K562 (cell line): Measurements from ENCODE around the gene CES1. TPM values are rescaled to one million over a fixed set of nuclear protein-coding genes. Genes with fewer than 3 reads are reported as not detected.

Experiments used
- ATAC-seq: fragments of 200-7000 bp; cut with Tn5 transposase; 3 replicates; pipeline ENCODE4 v1.9.1; 2020; ENCODE audit warnings: moderate library complexity
- BruUV-seq: library from RNA; stranded (reverse); fragments of 400-500 nt; replicated peaks from 2 replicates; lab custom pipeline; 2021; lab: Mats Ljungman, UMichigan
- CTCF ChIA-PET: fragments of 300-600 bp; formaldehyde crosslinking; extraction: SDS; loops from one replicate; lab custom pipeline; 2021; ENCODE audit warnings: low intra/inter-chr PET ratio; lab: Yijun Ruan, JAX
- POLR2A ChIA-PET: fragments of 300-600, 350-650 bp; sonication (Branson Sonifier 250); formaldehyde crosslinking; extraction: SDS; loops from one replicate; lab custom pipeline; 2021; ENCODE audit warnings: antibody characterized with exemption, inconsistent platforms; lab: Yijun Ruan, JAX
- DNase-seq, 4 experiments: peaks; one replicate each; pipeline versions ENCODE4 v3.0.0 to v3.0.0-alpha.2; 2011 to 2018; ENCODE audit warnings: low spot score in 3 of 4, mixed read lengths in 3 of 4; ENCODE audit errors: extremely low read depth in 1 of 4
- FAIRE-seq: peaks from 2 replicates; lab custom pipeline; 2011; peaks lifted over from hg19 to GRCh38; lab: Jason Lieb, UNC
- H2AFZ ChIP-seq: 2 replicates; pipeline ENCODE4 v1.6.0; 2011; ENCODE audit warnings: low read depth, low read length, control low read depth, inconsistent platforms
- H3K27ac ChIP-seq: fragments of 200-600 bp; 3 replicates; pipeline ENCODE4 v1.8.0; 2011; ENCODE audit warnings: low read depth, mild to moderate bottlenecking, control low read depth, inconsistent platforms, low read length, moderate library complexity, mixed read lengths; ENCODE audit errors: extremely low read depth
- H3K27me3 ChIP-seq, 2 experiments: fragments of 300-600 bp in 1 of 2; 2 replicates in 1 of 2; 3 replicates in 1 of 2; pipeline versions ENCODE4 v1.6.0 to v1.8.0; 2011; ENCODE audit warnings: inconsistent platforms in 2 of 2, low read length in 2 of 2, mild to moderate bottlenecking in 1 of 2, mixed read lengths in 1 of 2, moderate library complexity in 1 of 2; ENCODE audit not compliant: control insufficient read depth in 2 of 2, insufficient read depth in 2 of 2
- H3K36me3 ChIP-seq: fragments of 300-600 bp; 3 replicates; pipeline ENCODE4 v1.8.0; 2011; ENCODE audit warnings: mild to moderate bottlenecking, low read length, inconsistent platforms; ENCODE audit not compliant: control insufficient read depth, insufficient read depth
- H3K4me1 ChIP-seq, 2 experiments: fragments of 200-600 bp in 1 of 2; replicated peaks in 1 of 2; 2 replicates in 1 of 2; 3 replicates in 1 of 2; pipeline versions ENCODE4 v1.5.1 to v1.8.0; 2011; ENCODE audit warnings: inconsistent platforms in 2 of 2, low read length in 2 of 2, mild to moderate bottlenecking in 1 of 2, mixed read lengths in 1 of 2, moderate library complexity in 1 of 2; ENCODE audit not compliant: control insufficient read depth in 2 of 2, insufficient read depth in 2 of 2
- H3K4me2 ChIP-seq: 2 replicates; pipeline ENCODE4 v1.6.1; 2011; ENCODE audit warnings: low read length, control low read depth, inconsistent platforms, mixed read lengths; ENCODE audit not compliant: insufficient read depth
- H3K4me3 ChIP-seq: fragments of 200-600 bp; sonication (generic), shearing (Covaris generic); 2 replicates; pipeline ENCODE4 v1.5.1; 2016; ENCODE audit warnings: control low read depth, inconsistent platforms
- H3K79me2 ChIP-seq: fragments of 200-600 bp; 3 replicates; pipeline ENCODE4 v1.8.0; 2011; ENCODE audit warnings: low read length, inconsistent platforms; ENCODE audit not compliant: control insufficient read depth, insufficient read depth
- H3K9ac ChIP-seq, 2 experiments: 2 replicates each; pipeline versions ENCODE4 v1.6.0 to v1.6.1; 2011; ENCODE audit warnings: low read depth in 2 of 2, low read length in 2 of 2, control low read depth in 1 of 2, inconsistent platforms in 1 of 2, mild to moderate bottlenecking in 1 of 2, mixed read lengths in 1 of 2; ENCODE audit not compliant: insufficient read depth in 1 of 2
- H3K9me1 ChIP-seq: one replicate; pipeline ENCODE4 v1.6.0; 2011; ENCODE audit warnings: inconsistent platforms, mild to moderate bottlenecking, low read length, moderate library complexity; ENCODE audit not compliant: control insufficient read depth, insufficient read depth
- H3K9me3 ChIP-seq: replicated peaks from 2 replicates; pipeline ENCODE4 v1.5.1; 2011; ENCODE audit warnings: low read depth, low read length, inconsistent platforms; ENCODE audit not compliant: control insufficient read depth, insufficient read depth
- H4K20me1 ChIP-seq: replicated peaks from 2 replicates; pipeline ENCODE4 v1.6.1; 2011; ENCODE audit warnings: low read length, inconsistent platforms, mixed read lengths; ENCODE audit not compliant: control insufficient read depth, insufficient read depth
- ETV6 ChIP-seq, 3 experiments: fragments of 150-350 bp in 1 of 3; sonication (generic) in 1 of 3; formaldehyde crosslinking in 1 of 3; IDR thresholded peaks; 2 replicates each; pipeline versions ENCODE4 v1.6.1 to v1.8.0; 2014 to 2022; ENCODE audit warnings: borderline replicate concordance in 2 of 3, low read depth in 2 of 3, antibody characterized with exemption in 1 of 3, low read length in 1 of 3, mild to moderate bottlenecking in 1 of 3, missing genetic modification reagents in 1 of 3
- MEIS2 ChIP-seq: fragments of 450-650 bp; IDR thresholded peaks from 2 replicates; pipeline ENCODE4 v1.6.1; 2014; ENCODE audit warnings: mild to moderate bottlenecking; ENCODE audit not compliant: partially characterized antibody
- NFXL1 ChIP-seq: fragments of 450-650 bp; formaldehyde crosslinking; IDR thresholded peaks from 2 replicates; pipeline ENCODE4 v1.4.0; 2021; ENCODE audit warnings: mild to moderate bottlenecking
- RFX5 ChIP-seq: IDR thresholded peaks from 2 replicates; pipeline ENCODE4 v1.6.1; 2011; ENCODE audit warnings: low read depth, mild to moderate bottlenecking, improper control_type of control experiment, low read length
- RREB1 ChIP-seq: fragments of 250-450 bp; sonication (Bioruptor Pico); IDR thresholded peaks from 2 replicates; pipeline ENCODE4 v1.4.0; 2020
- TCF3 ChIP-seq: sonication (generic); formaldehyde crosslinking; IDR thresholded peaks from 2 replicates; pipeline ENCODE4 v1.4.0; 2020; ENCODE audit warnings: mild to moderate bottlenecking, missing genetic modification reagents
- TEAD2 ChIP-seq: fragments of 450-650 bp; IDR thresholded peaks from 2 replicates; pipeline ENCODE4 v1.6.1; 2016; ENCODE audit warnings: missing genetic modification characterization, control low read depth, missing compliant biosample characterization
- TRIM28 ChIP-seq: fragments of 450-650 bp; IDR thresholded peaks from 2 replicates; pipeline ENCODE4 v1.6.1; 2017
- ZEB2 ChIP-seq: fragments of 450-650 bp; IDR thresholded peaks from 2 replicates; pipeline ENCODE4 v1.6.1; 2016
- ZNF140 ChIP-seq: fragments of 250-450 bp; sonication (Bioruptor Pico); IDR thresholded peaks from 2 replicates; pipeline ENCODE4 v1.8.0; 2021; ENCODE audit warnings: moderate library complexity, mild to moderate bottlenecking, inconsistent platforms
- ZNF274 ChIP-seq: IDR thresholded peaks from 2 replicates; pipeline ENCODE4 v1.6.1; 2011; ENCODE audit warnings: low read depth, mild to moderate bottlenecking, low read length, moderate library complexity, borderline replicate concordance
- ZNF431 ChIP-seq: sonication (generic); formaldehyde crosslinking; IDR thresholded peaks from 2 replicates; pipeline ENCODE4 v1.8.0; 2022; ENCODE audit warnings: mild to moderate bottlenecking, missing genetic modification reagents
- ZNF717 ChIP-seq: fragments of 250-450 bp; sonication (Bioruptor Pico); IDR thresholded peaks from 2 replicates; pipeline ENCODE4 v1.5.0; 2021
- ZNF778 ChIP-seq: fragments of 450-650 bp; formaldehyde crosslinking; IDR thresholded peaks from 2 replicates; pipeline ENCODE4 v1.4.0; 2020; ENCODE audit warnings: mild to moderate bottlenecking, moderate library complexity
- WGBS: fragments of 100-300 bp; shearing (Covaris generic); methylation state at CpG from one replicate; pipeline ENCODE4 v1.1.6; 2016; ENCODE audit warnings: low coverage, mixed read lengths; ENCODE audit not compliant: insufficient coverage; ENCODE audit errors: missing lambda C conversion rate; 5-methylcytosine and 5-hydroxymethylcytosine counted together
- in situ Hi-C: fragments of 300-500 bp; cut with MboI; formaldehyde crosslinking; loops from 4 replicates; pipeline ENCODE4 v1.15.0; 2018; ENCODE audit warnings: inconsistent platforms, mixed read lengths
- intact Hi-C: fragments of 100-400 bp; cut with micrococcal nuclease; formaldehyde crosslinking; loops from 2 replicates; pipeline ENCODE4 v1.14.2; 2022
- polyA plus RNA-seq, 8 experiments: library from polyadenylated mRNA; depleted of rRNA in 4 of 8; stranded (reverse) in 5 of 8; unstranded in 3 of 8; fragments of >200 nt; fragmentation: Nextera tagmentation in 2 of 8; fragmentation: Illumina TruSeq in 1 of 8; extraction: Ambion mirVana in 2 of 8; extraction: Trizol in 1 of 8; gene quantifications; 2 replicates each; pipeline versions ENCODE4 v1.2.1 to v1.2.3, GENCODE V29; 2011 to 2014; ENCODE audit warnings: inconsistent platforms in 1 of 8, missing spikeins in 1 of 8
- total RNA-seq, 7 experiments: library from RNA; depleted of rRNA in 6 of 7; stranded (reverse); fragments of >200 nt in 6 of 7; fragmentation: Illumina TruSeq in 2 of 7; extraction: Trizol in 2 of 7; gene quantifications; 2 replicates each; pipeline versions ENCODE4 v1.2.1 to v1.2.3, GENCODE V29; 2011 to 2021; ENCODE audit warnings: low replicate concordance in 1 of 7
- TF ChIP-seq, protein P1 (sequence below), 2 experiments: IDR thresholded peaks; 2 replicates each; pipeline ENCODE4 v1.6.1; 2011; ENCODE audit warnings: borderline replicate concordance in 1 of 2, control low read depth in 1 of 2, low read depth in 1 of 2, low read length in 1 of 2, mild to moderate bottlenecking in 1 of 2, mixed read lengths in 1 of 2, moderate library complexity in 1 of 2; ENCODE audit not compliant: insufficient read depth in 1 of 2, insufficient read length in 1 of 2, poor library complexity in 1 of 2, severe bottlenecking in 1 of 2; ENCODE audit errors: extremely low read depth in 1 of 2

The CES1 gene
- total and polyA plus RNA-seq, 9 of the 15 experiments (the other 6 are each of a cell fraction or from before 2014, with no cell fraction given), result 0.10 to 1.2 (median 0.16) TPM; not detected in 3

DNA sequence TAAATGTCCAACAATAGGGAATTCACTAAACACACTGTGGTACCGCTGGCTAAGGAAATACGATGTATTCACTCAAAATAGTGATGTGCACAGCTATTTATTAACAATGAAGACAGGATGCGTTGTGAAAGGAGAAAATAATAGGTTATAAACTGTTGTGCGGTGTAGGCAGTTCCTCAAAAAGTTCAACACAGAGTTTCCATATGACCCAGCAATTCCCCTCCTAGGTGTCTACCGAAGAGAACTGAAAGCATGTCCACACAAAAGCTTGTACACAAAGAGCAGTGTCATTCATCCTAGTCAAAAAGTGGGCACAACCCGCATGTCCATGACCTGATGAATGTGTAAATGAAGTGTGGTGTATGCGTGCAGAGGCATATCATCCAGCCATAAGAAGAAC is 1.2 kb upstream of the CES1 start:
- Histone ChIP-seq H3K36me3 (no peaks in the 10 kb centered on the region), H4K20me1 (no peaks in the 10 kb centered on the region), H2AFZ (no peak overlapping the region), H3K9me1 (no peaks in the 10 kb centered on the region), H3K9ac (no peak overlapping the region), H3K9me3 (no peaks in the 10 kb centered on the region), H3K27me3 (peaks cover 5 to 16% of the 10 kb centered on the region in 2 experiments; a peak in 4 of 5 replicates), H3K27ac (no peak overlapping the region), H3K4me3 (no peak overlapping the region), H3K79me2 (no peaks in the 10 kb centered on the region), H3K4me2 (no peak overlapping the region), H3K4me1 (peaks cover 0 to 6% of the 10 kb centered on the region in 2 experiments; a peak in 1 of 5 replicates)
- ATAC-seq, result no peak
- no peak for DNase-seq
- intact Hi-C loops, result no loop called here
- WGBS, result 4% methylated on average over 7 of the region's 7 CpGs
- POLR2A ChIA-PET, result no interaction called here
- CTCF ChIA-PET, result no interaction called here
- FAIRE-seq, result no peak
- BruUV-seq, result no TSS peak
- in situ Hi-C loops, result loop anchor here (5.0 kb wide), 1 partner anchor 72 kb away; no protein-coding TSS in a partner anchor
- TF ChIP-seq ZNF717 (CRISPR knock-in tag) (no peak), TCF3 (no peak), NFXL1 (CRISPR knock-in tag) (no peak), ETV6 (IDR thresholded peaks at IDR 0.05; ENCODE audit: borderline replicate concordance in 1 of 2, low read depth in 2 of 2, low read length in 1 of 2) (no peak), ETV6 (CRISPR knock-in tag; IDR thresholded peaks at IDR 0.05; ENCODE audit: borderline replicate concordance) (no peak), ZNF274 (no peak), MEIS2 (no peak), TEAD2 (tag) (no peak), ZNF778 (no peak), TRIM28 (no peak), RFX5 (no peak), RREB1 (CRISPR knock-in tag) (no peak), ZEB2 (no peak), ZNF431 (CRISPR knock-in tag) (no peak), ZNF140 (CRISPR knock-in tag) (no peak)
- TF ChIP-seq, protein P1, sequence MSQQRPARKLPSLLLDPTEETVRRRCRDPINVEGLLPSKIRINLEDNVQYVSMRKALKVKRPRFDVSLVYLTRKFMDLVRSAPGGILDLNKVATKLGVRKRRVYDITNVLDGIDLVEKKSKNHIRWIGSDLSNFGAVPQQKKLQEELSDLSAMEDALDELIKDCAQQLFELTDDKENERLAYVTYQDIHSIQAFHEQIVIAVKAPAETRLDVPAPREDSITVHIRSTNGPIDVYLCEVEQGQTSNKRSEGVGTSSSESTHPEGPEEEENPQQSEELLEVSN (IDR thresholded peaks at IDR 0.05; ENCODE audit: borderline replicate concordance in 1 of 2, extremely low read depth in 1 of 2, insufficient read depth in 1 of 2, insufficient read length in 1 of 2, low read depth in 1 of 2, low read length in 1 of 2, poor library complexity in 1 of 2, severe bottlenecking in 1 of 2), result no peak
